GM19025 (cell line): ENCODE measurements around the gene TSEN54.

Source experiments
- ATAC-seq: cut with Tn5 transposase; IDR thresholded peaks from one replicate; pipeline ENCODE4 v1.9.1; 2021; ENCODE audit warnings: mild to moderate bottlenecking, low read depth, moderate library complexity; ENCODE audit not compliant: unreplicated experiment

TSEN54 gene

GRCh38 chr17:75487351-75488070 is 28.8 kb upstream of the TSEN54 start:
- ATAC-seq: no peak

- no peak for ATAC-seq
These were observed 27.4 kb upstream of the TSEN54 start for GRCh38 chr17:75488693-75489510.

DNA sequence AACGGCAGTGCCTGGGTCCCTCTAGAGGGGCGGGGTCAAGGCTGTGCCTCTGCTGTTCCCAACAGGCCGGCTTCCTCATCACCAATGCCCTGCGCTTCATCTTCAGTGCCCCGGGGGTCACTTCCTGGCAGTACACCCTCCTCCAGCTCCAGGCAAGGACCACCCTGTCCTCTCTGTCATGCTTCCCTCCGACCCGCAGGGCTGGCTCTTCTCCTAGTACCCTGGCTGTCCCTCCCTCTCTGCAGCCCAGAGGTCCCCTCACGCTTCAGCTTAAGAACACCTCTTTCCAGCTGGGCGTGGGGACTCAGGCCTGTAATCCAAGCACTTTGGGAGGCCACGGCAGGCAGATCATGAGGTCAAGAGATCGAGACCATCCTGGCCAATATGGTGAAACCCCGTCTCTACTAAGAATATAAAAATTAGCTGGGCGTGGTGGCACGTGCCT is 26.8 kb upstream of the TSEN54 start:
- no peak for ATAC-seq

- ATAC-seq: no peak
These were observed 26.1 kb upstream of the TSEN54 start for GRCh38 chr17:75490173-75490743.

- no peak for ATAC-seq
These were observed 25.2 kb upstream of the TSEN54 start for GRCh38 chr17:75490953-75491649.

DNA sequence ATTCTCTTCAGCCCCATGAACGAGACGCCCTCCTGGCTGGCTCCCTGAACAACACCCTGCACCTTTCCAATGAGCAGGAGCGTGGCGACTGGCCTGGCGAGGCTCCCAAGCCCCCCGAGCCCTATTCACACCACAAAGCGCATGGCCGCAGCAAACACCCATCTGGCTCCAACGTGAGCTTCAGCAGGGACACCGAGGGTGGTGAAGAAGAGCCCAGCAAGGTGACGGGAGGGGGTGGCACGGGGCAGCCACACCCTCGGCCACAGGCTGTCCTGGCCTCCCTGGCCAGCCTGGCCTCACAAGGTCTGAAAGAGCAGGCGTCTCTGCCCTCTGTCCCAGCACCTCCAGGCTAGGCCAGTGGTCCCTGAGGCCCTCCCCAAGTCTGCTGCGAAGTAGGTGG is 24.6 kb upstream of the TSEN54 start:
- no peak for ATAC-seq

GRCh38 chr17:75492555-75493168 is 23.7 kb upstream of the TSEN54 start:
- ATAC-seq: no peak

- ATAC-seq: no peak
These were observed 22.7 kb upstream of the TSEN54 start for GRCh38 chr17:75493476-75494129.

- no peak for ATAC-seq
These were observed 21.9 kb upstream of the TSEN54 start for GRCh38 chr17:75494326-75494877.

- ATAC-seq: no peak
These were observed 20.3 kb upstream of the TSEN54 start for GRCh38 chr17:75496005-75496404.

DNA sequence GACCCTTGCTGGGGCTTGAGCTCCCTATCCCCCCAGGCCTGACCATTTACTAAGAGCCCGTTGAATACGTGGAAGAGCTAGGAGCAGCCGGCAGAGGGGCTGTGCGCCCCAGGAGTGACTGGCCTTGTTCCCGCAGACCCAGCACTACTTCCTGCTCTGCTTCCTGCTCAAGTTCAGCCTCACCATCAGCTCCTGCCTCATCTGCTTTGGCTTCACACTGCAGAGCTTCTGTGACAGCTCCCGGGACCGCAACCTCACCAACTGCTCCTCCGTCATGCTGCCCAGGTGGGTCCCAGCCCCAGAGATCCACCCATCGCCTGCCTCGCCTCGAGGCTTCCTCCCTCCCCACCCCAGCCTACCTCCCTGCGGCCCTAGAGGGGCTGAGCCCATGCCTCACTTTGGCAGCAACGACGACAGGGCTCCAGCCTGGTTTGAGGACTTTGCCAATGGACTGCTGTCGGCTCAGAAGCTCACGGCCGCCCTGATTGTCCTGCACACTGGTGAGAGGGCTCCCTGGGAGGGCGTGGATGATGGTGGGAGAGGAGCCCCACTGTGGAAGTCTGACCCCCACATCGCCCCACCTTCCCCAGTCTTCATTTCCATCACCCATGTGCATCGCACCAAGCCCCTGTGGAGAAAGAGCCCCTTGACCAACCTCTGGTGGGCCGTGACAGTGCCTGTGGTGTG is 18.1 kb upstream of the TSEN54 start:
- ATAC-seq: no peak

- ATAC-seq: no peak
These were observed 17.6 kb upstream of the TSEN54 start for GRCh38 chr17:75498726-75499213.

- no peak for ATAC-seq
These were observed 16.9 kb upstream of the TSEN54 start for GRCh38 chr17:75499313-75500022.

DNA sequence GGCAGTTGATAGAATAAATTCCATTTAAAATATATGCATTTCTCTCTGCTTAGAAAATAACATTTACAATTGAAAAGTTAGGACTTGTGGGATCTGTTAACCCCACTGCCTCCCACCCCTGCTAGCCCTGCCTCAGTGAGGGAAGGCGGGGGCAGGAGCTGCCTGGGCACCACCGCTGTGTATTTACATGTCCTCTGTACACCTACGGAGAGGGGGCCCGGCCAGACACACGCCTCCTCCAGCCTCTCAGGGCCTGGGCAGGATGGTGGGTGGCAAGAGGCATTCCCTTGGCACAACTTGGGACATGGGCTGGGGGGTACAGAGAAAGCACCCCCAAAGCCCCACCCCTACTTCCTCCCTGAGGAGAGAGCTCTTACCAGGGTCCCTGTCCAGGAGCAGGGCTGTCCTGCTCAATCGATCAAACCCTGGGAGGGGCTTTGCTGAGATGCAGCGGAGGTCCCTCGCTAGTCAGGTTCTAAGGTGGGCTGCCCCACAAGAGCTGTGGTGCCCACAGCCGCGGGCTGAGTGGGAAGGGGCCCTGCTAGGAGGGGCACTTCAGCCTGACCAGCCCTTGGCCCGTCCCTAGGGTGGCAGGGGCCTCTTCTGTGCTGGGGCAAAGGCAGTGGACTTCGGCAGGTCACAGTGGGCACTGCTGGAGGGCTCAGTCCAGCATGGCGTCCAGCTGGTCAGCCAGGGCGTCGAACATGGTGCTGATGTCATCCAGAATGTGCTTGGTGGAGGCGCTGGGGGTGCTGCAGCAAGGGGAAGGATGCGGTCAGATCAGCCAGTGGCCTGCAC is 15.7 kb upstream of the TSEN54 start:
- no peak for ATAC-seq

- no peak for ATAC-seq
These were observed 14.8 kb upstream of the TSEN54 start for GRCh38 chr17:75501378-75502071.

DNA sequence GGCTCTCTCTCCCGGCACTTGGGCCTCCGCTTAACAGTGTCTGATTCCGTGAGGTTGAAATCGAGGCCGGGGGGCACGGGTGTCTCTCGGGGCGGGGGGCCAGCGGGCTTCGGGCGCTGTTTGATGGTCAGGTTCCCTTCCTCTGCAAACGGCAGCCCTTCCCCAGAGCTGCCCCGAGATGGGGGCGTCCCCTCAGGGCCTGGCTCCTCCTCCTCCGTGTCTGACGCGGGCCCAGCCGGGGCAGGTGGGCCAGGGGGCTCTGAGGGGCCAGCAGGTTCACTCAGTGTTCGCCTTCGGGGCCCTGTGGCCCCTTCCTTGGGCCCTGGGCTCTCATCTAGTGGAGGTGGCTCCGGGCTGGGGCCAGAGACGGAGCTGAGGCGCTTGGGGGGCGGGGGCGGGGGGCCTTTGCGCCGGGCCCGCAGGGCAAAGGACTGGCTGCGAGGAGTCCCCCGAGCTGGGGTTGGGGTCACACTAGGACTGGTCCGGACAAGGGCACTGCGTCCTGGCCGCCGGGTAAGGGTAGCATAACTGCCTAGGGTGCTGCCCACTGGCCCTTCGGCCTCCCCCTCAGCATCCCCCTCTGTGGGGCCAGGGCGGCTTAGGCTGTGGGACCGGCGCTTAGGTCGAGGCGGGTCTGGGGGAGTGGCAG is 14.1 kb upstream of the TSEN54 start:
- ATAC-seq: no peak
